ENCODE measurements around the gene KBTBD8.

DNA sequence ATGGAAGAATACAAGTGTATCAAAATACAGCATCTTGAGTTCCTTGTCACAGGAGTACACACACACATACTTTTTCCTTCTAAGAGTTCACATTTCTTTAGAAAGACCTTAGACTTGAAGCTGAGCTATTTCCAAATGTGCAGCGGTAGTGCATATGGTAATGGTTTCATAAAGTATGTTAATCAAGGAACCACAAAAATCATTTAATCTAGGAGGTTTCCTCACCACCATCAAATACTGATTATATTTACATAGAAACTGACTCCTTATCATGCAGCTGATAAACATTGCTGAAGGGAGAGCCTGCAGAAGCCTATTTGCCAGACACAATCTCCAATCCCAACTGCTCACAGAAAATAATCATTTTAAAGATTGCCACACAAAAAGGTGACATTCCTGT, 40.0 kb upstream of the KBTBD8 start:
- TF ChIP-seq POLR2A (IDR thresholded peaks at IDR 0.05) (no peak), CTCF (IDR thresholded peaks at IDR 0.05 in 4 of 5, conservative IDR thresholded peaks at IDR 0.05 in 1 of 5) (no peak)
